SK-N-SH treated with all-trans-retinoic acid at 6 μM for 48 hours (cell line): Measurements from ENCODE around the gene CSGALNACT2.

ENCODE experiments used
- ATAC-seq: fragments of 200-7000 bp; cut with Tn5 transposase; 3 replicates; pipeline ENCODE4 v1.9.1; 2020; ENCODE audit warnings: mild to moderate bottlenecking, moderate library complexity
- ARNTL ChIP-seq: fragments of 450-650 bp; formaldehyde crosslinking; IDR thresholded peaks from 2 replicates; pipeline ENCODE4 v1.5.0; 2020; ENCODE audit warnings: low read depth, mild to moderate bottlenecking, moderate library complexity, borderline replicate concordance
- BACH2 ChIP-seq: fragments of 250-450 bp; sonication (Bioruptor Pico); IDR thresholded peaks from 2 replicates; pipeline ENCODE4 v1.9.0; 2021; ENCODE audit warnings: mild to moderate bottlenecking, borderline replicate concordance
- CREB5 ChIP-seq: fragments of 250-450 bp; sonication (Bioruptor Pico); IDR thresholded peaks from 2 replicates; pipeline ENCODE4 v1.5.1; 2020; ENCODE audit warnings: low read depth, mild to moderate bottlenecking, moderate library complexity
- CSDC2 ChIP-seq: fragments of 250-450 bp; sonication (Bioruptor Pico); IDR thresholded peaks from 2 replicates; pipeline ENCODE4 v1.5.0; 2020; ENCODE audit warnings: mild to moderate bottlenecking, moderate library complexity
- ESRRG ChIP-seq: fragments of 250-450 bp; sonication (Bioruptor Pico); IDR thresholded peaks from 2 replicates; pipeline ENCODE4 v1.6.1; 2021; ENCODE audit warnings: mild to moderate bottlenecking
- GLIS3 ChIP-seq: fragments of 250-450 bp; sonication (Bioruptor Pico); IDR thresholded peaks from 2 replicates; pipeline ENCODE4 v1.5.0; 2020; ENCODE audit warnings: mild to moderate bottlenecking, moderate library complexity
- OSR1 ChIP-seq: fragments of 250-450 bp; sonication (Bioruptor Pico); IDR thresholded peaks from 2 replicates; pipeline ENCODE4 v1.8.0; 2022; ENCODE audit warnings: moderate library complexity, mild to moderate bottlenecking, inconsistent platforms
- PATZ1 ChIP-seq: fragments of 250-450 bp; sonication (Bioruptor Pico); IDR thresholded peaks from 2 replicates; pipeline ENCODE4 v1.8.0; 2020; ENCODE audit warnings: mild to moderate bottlenecking, moderate library complexity, borderline replicate concordance
- POU6F1 ChIP-seq: fragments of 250-450 bp; sonication (Bioruptor Pico); IDR thresholded peaks from 2 replicates; pipeline ENCODE4 v1.8.0; 2021; ENCODE audit warnings: low read depth, mild to moderate bottlenecking, moderate library complexity, borderline replicate concordance
- PPARA ChIP-seq: fragments of 250-450 bp; sonication (Bioruptor Pico); IDR thresholded peaks from 2 replicates; pipeline ENCODE4 v1.5.0; 2020; ENCODE audit warnings: mild to moderate bottlenecking, borderline replicate concordance
- RARB ChIP-seq: fragments of 250-450 bp; sonication (Bioruptor Pico); IDR thresholded peaks from 2 replicates; pipeline ENCODE4 v1.8.0; 2021; ENCODE audit warnings: mild to moderate bottlenecking, moderate library complexity
- SNAI2 ChIP-seq: fragments of 250-450 bp; sonication (Bioruptor Pico); IDR thresholded peaks from 2 replicates; pipeline ENCODE4 v1.5.0; 2020; ENCODE audit warnings: mild to moderate bottlenecking, moderate library complexity
- TCF4 ChIP-seq: fragments of 250-450 bp; sonication (Bioruptor Pico); IDR thresholded peaks from 2 replicates; pipeline ENCODE4 v1.8.0; 2021; ENCODE audit warnings: mild to moderate bottlenecking, moderate library complexity, borderline replicate concordance
- TOX ChIP-seq: fragments of 250-450 bp; sonication (Bioruptor Pico); IDR thresholded peaks from 2 replicates; pipeline ENCODE4 v1.8.0; 2021; ENCODE audit warnings: mild to moderate bottlenecking, moderate library complexity, borderline replicate concordance
- ZC3H10 ChIP-seq: fragments of 250-450 bp; sonication (Bioruptor Pico); IDR thresholded peaks from 2 replicates; pipeline ENCODE4 v1.5.1; 2021; ENCODE audit warnings: mild to moderate bottlenecking, moderate library complexity
- ZFP3 ChIP-seq: fragments of 250-450 bp; sonication (Bioruptor Pico); IDR thresholded peaks from 2 replicates; pipeline ENCODE4 v1.5.0; 2020; ENCODE audit warnings: mild to moderate bottlenecking, moderate library complexity
- ZNF565 ChIP-seq: fragments of 450-650 bp; formaldehyde crosslinking; conservative IDR thresholded peaks from 2 replicates; pipeline ENCODE4 v1.5.0; 2020; ENCODE audit warnings: low read depth, mild to moderate bottlenecking, moderate library complexity
- ZNF70 ChIP-seq: fragments of 450-650 bp; formaldehyde crosslinking; IDR thresholded peaks from 2 replicates; pipeline ENCODE4 v1.5.0; 2020; ENCODE audit warnings: mild to moderate bottlenecking, moderate library complexity
- ZNF8 ChIP-seq: fragments of 450-650 bp; formaldehyde crosslinking; IDR thresholded peaks from 2 replicates; pipeline ENCODE4 v1.5.0; 2020; ENCODE audit warnings: mild to moderate bottlenecking, moderate library complexity
- TF ChIP-seq, protein P1 (sequence below): fragments of 250-450 bp; sonication (Bioruptor Pico); IDR thresholded peaks from 2 replicates; pipeline ENCODE4 v1.5.0; 2020; ENCODE audit warnings: mild to moderate bottlenecking, moderate library complexity
- TF ChIP-seq, protein P2 (sequence below): fragments of 250-450 bp; sonication (Bioruptor Pico); IDR thresholded peaks from 2 replicates; pipeline ENCODE4 v1.5.1; 2021; ENCODE audit warnings: mild to moderate bottlenecking, moderate library complexity

CSGALNACT2 gene

GRCh38 chr10:43122096-43122495, 16.1 kb upstream of the CSGALNACT2 start:
- TF ChIP-seq OSR1 (CRISPR knock-in tag): no peak
- no peak for TF ChIP-seq PPARA
- TF ChIP-seq CSDC2 (CRISPR knock-in tag): no peak
- no peak for TF ChIP-seq CREB5
- TF ChIP-seq ARNTL (CRISPR knock-in tag): no peak
- no peak for TF ChIP-seq GLIS3
- TF ChIP-seq ZFP3 (CRISPR knock-in tag): no peak
- no peak for TF ChIP-seq BACH2 (CRISPR knock-in tag)
- TF ChIP-seq RARB: no peak
- TF ChIP-seq ZNF8: no peak
- TF ChIP-seq TOX (CRISPR knock-in tag): no peak
- no peak for TF ChIP-seq SNAI2 (CRISPR knock-in tag)
- no peak for TF ChIP-seq ZNF70
- TF ChIP-seq ZC3H10 (CRISPR knock-in tag): no peak
- TF ChIP-seq, protein P1, sequence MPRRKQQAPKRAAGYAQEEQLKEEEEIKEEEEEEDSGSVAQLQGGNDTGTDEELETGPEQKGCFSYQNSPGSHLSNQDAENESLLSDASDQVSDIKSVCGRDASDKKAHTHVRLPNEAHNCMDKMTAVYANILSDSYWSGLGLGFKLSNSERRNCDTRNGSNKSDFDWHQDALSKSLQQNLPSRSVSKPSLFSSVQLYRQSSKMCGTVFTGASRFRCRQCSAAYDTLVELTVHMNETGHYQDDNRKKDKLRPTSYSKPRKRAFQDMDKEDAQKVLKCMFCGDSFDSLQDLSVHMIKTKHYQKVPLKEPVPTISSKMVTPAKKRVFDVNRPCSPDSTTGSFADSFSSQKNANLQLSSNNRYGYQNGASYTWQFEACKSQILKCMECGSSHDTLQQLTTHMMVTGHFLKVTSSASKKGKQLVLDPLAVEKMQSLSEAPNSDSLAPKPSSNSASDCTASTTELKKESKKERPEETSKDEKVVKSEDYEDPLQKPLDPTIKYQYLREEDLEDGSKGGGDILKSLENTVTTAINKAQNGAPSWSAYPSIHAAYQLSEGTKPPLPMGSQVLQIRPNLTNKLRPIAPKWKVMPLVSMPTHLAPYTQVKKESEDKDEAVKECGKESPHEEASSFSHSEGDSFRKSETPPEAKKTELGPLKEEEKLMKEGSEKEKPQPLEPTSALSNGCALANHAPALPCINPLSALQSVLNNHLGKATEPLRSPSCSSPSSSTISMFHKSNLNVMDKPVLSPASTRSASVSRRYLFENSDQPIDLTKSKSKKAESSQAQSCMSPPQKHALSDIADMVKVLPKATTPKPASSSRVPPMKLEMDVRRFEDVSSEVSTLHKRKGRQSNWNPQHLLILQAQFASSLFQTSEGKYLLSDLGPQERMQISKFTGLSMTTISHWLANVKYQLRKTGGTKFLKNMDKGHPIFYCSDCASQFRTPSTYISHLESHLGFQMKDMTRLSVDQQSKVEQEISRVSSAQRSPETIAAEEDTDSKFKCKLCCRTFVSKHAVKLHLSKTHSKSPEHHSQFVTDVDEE (CRISPR knock-in tag): no peak
- TF ChIP-seq POU6F1 (CRISPR knock-in tag): no peak
- TF ChIP-seq ZNF565: no peak
- no peak for TF ChIP-seq PATZ1 (CRISPR knock-in tag)
- TF ChIP-seq TCF4 (CRISPR knock-in tag): no peak
- no peak for TF ChIP-seq ESRRG (CRISPR knock-in tag)
- ATAC-seq: no peak

DNA sequence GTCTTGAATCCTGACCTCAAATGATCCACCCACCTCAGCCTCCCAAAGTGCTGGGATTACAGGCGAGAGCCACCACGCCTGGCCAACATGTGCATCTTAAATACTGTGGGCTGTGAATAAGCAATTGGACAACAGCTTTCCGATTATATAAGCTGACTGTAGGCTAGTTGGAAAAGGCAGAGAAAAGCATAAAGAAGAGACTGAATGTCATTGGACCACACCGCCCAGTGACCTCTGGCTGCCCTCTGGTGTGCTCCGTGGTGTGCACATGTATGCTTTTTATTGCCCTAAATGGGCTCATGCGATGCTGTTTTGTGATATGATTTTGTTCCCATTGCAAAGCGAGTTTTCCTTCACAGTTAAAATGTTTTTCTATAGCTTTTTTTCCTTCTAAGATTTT, 15.4 kb upstream of the CSGALNACT2 start:
- no peak for ATAC-seq
- no peak for TF ChIP-seq ZFP3 (CRISPR knock-in tag)
- no peak for TF ChIP-seq ZNF70
- TF ChIP-seq, protein P2, sequence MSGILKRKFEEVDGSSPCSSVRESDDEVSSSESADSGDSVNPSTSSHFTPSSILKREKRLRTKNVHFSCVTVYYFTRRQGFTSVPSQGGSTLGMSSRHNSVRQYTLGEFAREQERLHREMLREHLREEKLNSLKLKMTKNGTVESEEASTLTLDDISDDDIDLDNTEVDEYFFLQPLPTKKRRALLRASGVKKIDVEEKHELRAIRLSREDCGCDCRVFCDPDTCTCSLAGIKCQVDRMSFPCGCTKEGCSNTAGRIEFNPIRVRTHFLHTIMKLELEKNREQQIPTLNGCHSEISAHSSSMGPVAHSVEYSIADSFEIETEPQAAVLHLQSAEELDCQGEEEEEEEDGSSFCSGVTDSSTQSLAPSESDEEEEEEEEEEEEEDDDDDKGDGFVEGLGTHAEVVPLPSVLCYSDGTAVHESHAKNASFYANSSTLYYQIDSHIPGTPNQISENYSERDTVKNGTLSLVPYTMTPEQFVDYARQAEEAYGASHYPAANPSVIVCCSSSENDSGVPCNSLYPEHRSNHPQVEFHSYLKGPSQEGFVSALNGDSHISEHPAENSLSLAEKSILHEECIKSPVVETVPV (CRISPR knock-in tag): no peak
- no peak for TF ChIP-seq PPARA
- TF ChIP-seq ESRRG (CRISPR knock-in tag): no peak
- no peak for TF ChIP-seq ARNTL (CRISPR knock-in tag)
- no peak for TF ChIP-seq CSDC2 (CRISPR knock-in tag)
- no peak for TF ChIP-seq TOX (CRISPR knock-in tag)
- TF ChIP-seq SNAI2 (CRISPR knock-in tag): no peak
- no peak for TF ChIP-seq CREB5
- TF ChIP-seq TCF4 (CRISPR knock-in tag): no peak
- TF ChIP-seq ZNF8: no peak
- TF ChIP-seq BACH2 (CRISPR knock-in tag): no peak
